Trophoblast cell (in vitro differentiated cells and primary cell): ENCODE data around the gene TNNI3K.

ENCODE experiments used
- DNase-seq, 2 donors: peaks; one replicate each; pipeline ENCODE4 v3.0.0-alpha.2; 2016
- H2AFZ ChIP-seq: 2 replicates; pipeline ENCODE4 v1.6.1; 2013; ENCODE audit warnings: low read length, moderate library complexity, mild to moderate bottlenecking; ENCODE audit not compliant: insufficient read depth, poor library complexity
- H2AK5ac ChIP-seq: 2 replicates; pipeline ENCODE4 v1.6.1; 2013; ENCODE audit warnings: mild to moderate bottlenecking, low read length
- H2BK120ac ChIP-seq: 2 replicates; pipeline ENCODE4 v1.6.1; 2013; ENCODE audit warnings: low read length, mild to moderate bottlenecking, moderate library complexity; ENCODE audit not compliant: insufficient read depth, poor library complexity
- H2BK12ac ChIP-seq: 2 replicates; pipeline ENCODE4 v1.6.1; 2013; ENCODE audit warnings: mild to moderate bottlenecking, low read length, moderate library complexity
- H2BK5ac ChIP-seq: 2 replicates; pipeline ENCODE4 v1.6.1; 2013; ENCODE audit warnings: low read length, low read depth, moderate library complexity, mild to moderate bottlenecking; ENCODE audit not compliant: poor library complexity
- H3K14ac ChIP-seq: 2 replicates; pipeline ENCODE4 v1.6.1; 2013; ENCODE audit warnings: mild to moderate bottlenecking, low read length
- H3K18ac ChIP-seq: 2 replicates; pipeline ENCODE4 v1.6.1; 2013; ENCODE audit warnings: mild to moderate bottlenecking, low read length
- H3K23ac ChIP-seq: 2 replicates; pipeline ENCODE4 v1.6.1; 2013; ENCODE audit warnings: low read length
- H3K27ac ChIP-seq: 2 replicates; pipeline ENCODE4 v1.5.1; 2013; ENCODE audit warnings: low read depth, mild to moderate bottlenecking, inconsistent platforms, low read length, moderate library complexity
- H3K27me3 ChIP-seq: 2 replicates; pipeline ENCODE4 v1.6.1; 2013; ENCODE audit warnings: inconsistent platforms, mild to moderate bottlenecking, low read length, moderate library complexity; ENCODE audit not compliant: insufficient read depth
- H3K36me3 ChIP-seq, 2 experiments: 1 replicate in 1 of 2; 2 replicates in 1 of 2; pipeline ENCODE4 v1.6.1; 2013; ENCODE audit warnings: low read length in 2 of 2, mild to moderate bottlenecking in 2 of 2, moderate library complexity in 1 of 2; ENCODE audit not compliant: insufficient read depth in 2 of 2, control insufficient read depth in 1 of 2
- H3K4ac ChIP-seq: 2 replicates; pipeline ENCODE4 v1.6.1; 2013; ENCODE audit warnings: low read depth, mild to moderate bottlenecking, low read length, moderate library complexity
- H3K4me1 ChIP-seq, 2 experiments: 1 replicate in 1 of 2; 2 replicates in 1 of 2; pipeline ENCODE4 v1.6.1; 2013; ENCODE audit warnings: low read length in 2 of 2, mild to moderate bottlenecking in 2 of 2, moderate library complexity in 1 of 2; ENCODE audit not compliant: insufficient read depth in 2 of 2, control insufficient read depth in 1 of 2
- H3K4me2 ChIP-seq: 2 replicates; pipeline ENCODE4 v1.6.1; 2013; ENCODE audit warnings: inconsistent platforms, mild to moderate bottlenecking, low read length, moderate library complexity
- H3K4me3 ChIP-seq: 2 replicates; pipeline ENCODE4 v1.5.1; 2013; ENCODE audit warnings: mild to moderate bottlenecking, low read depth, low read length, inconsistent platforms
- H3K79me1 ChIP-seq: one replicate; pipeline ENCODE4 v1.6.1; 2013; ENCODE audit warnings: low read length
- H3K79me2 ChIP-seq: 2 replicates; pipeline ENCODE4 v1.6.1; 2013; ENCODE audit warnings: low read length, mild to moderate bottlenecking; ENCODE audit not compliant: control insufficient read depth, insufficient read depth, poor library complexity
- H3K9ac ChIP-seq: 2 replicates; pipeline ENCODE4 v1.6.1; 2013; ENCODE audit warnings: mild to moderate bottlenecking, low read length
- H3K9me3 ChIP-seq: 2 replicates; pipeline ENCODE4 v1.6.1; 2013; ENCODE audit warnings: low read depth, mild to moderate bottlenecking, control low read depth, inconsistent platforms, low read length; ENCODE audit not compliant: insufficient read depth
- H4K12ac ChIP-seq: 2 replicates; pipeline ENCODE4 v1.6.1; 2013; ENCODE audit warnings: low read depth, mild to moderate bottlenecking, low read length, moderate library complexity
- H4K8ac ChIP-seq: 2 replicates; pipeline ENCODE4 v1.6.1; 2013; ENCODE audit warnings: low read depth, mild to moderate bottlenecking, low read length, moderate library complexity
- H4K91ac ChIP-seq: one replicate; pipeline ENCODE4 v1.6.1; 2013; ENCODE audit warnings: low read depth, mild to moderate bottlenecking, low read length, moderate library complexity
- WGBS: extraction: QIAGEN DNeasy Blood & Tissue Kit; methylation state at CpG from one replicate; pipeline ENCODE4 v1.1.7; 2013; ENCODE audit warnings: missing lambda C conversion rate; ENCODE audit not compliant: insufficient read length, insufficient coverage; ENCODE audit errors: extremely low coverage; 5-methylcytosine and 5-hydroxymethylcytosine counted together

TNNI3K gene

GRCh38 chr1:74517599-74518051 lies 282.4 kb downstream of the TNNI3K start:
- WGBS, result no CpG with 5 or more reads among the region's 6 CpGs

GRCh38 chr1:74522148-74522547 lies 287.0 kb downstream of the TNNI3K start:
- Histone ChIP-seq H2BK5ac (no peak overlapping the region), H4K91ac (no peak overlapping the region), H4K12ac (no peak overlapping the region), H3K27ac (peak overlapping the region; percentile 23), H2BK120ac (no peak overlapping the region), H3K18ac (no peak overlapping the region), H3K79me1 (no peaks in the 10 kb centered on the region), H2AFZ (no peak overlapping the region), H3K4me3 (no peak overlapping the region), H2AK5ac (no peak overlapping the region), H3K23ac (no peak overlapping the region), H3K27me3 (no peaks in the 10 kb centered on the region), H3K4ac (no peak overlapping the region), H2BK12ac (no peak overlapping the region), H3K79me2 (no peaks in the 10 kb centered on the region), H3K4me1 (no peaks in the 10 kb centered on the region), H4K8ac (no peak overlapping the region), H3K9ac (no peak overlapping the region), H3K9me3 (no peaks in the 10 kb centered on the region), H3K14ac (no peak overlapping the region), H3K36me3 (no peaks in the 10 kb centered on the region), H3K4me2 (no peak overlapping the region)
- no CpG with 5 or more reads among the region's 4 CpGs for WGBS
- peak in 1 of 2 donors; percentile 8 for DNase-seq

More at GRCh38 chr1:74517599-74518051, 282.4 kb downstream of the TNNI3K start:
- Histone ChIP-seq H2AFZ (no peak overlapping the region), H3K4me2 (no peak overlapping the region), H3K23ac (no peak overlapping the region), H4K91ac (no peak overlapping the region), H3K27ac (no peak overlapping the region), H2AK5ac (no peak overlapping the region), H3K9ac (no peak overlapping the region), H3K79me1 (no peaks in the 10 kb centered on the region), H3K4me1 (no peaks in the 10 kb centered on the region), H2BK120ac (no peak overlapping the region), H3K79me2 (no peaks in the 10 kb centered on the region), H4K12ac (no peak overlapping the region), H3K4ac (no peak overlapping the region), H2BK12ac (no peak overlapping the region), H4K8ac (no peak overlapping the region), H3K4me3 (no peak overlapping the region), H3K9me3 (no peaks in the 10 kb centered on the region), H3K27me3 (no peaks in the 10 kb centered on the region), H2BK5ac (no peak overlapping the region), H3K18ac (no peak overlapping the region), H3K14ac (no peak overlapping the region), H3K36me3 (no peaks in the 10 kb centered on the region)
- no peak for DNase-seq

- H2AFZ ChIP-seq, result no peak overlapping the region
- no peak overlapping the region for H3K4me2 ChIP-seq
- H3K79me2 ChIP-seq, result no peaks in the 10 kb centered on the region
- no peak overlapping the region for H3K14ac ChIP-seq
- H3K9ac ChIP-seq, result no peak overlapping the region
- H2BK120ac ChIP-seq, result no peak overlapping the region
- no peaks in the 10 kb centered on the region for H3K4me1 ChIP-seq
- no peaks in the 10 kb centered on the region for H3K9me3 ChIP-seq
- H3K4ac ChIP-seq, result no peak overlapping the region
- no peak overlapping the region for H3K23ac ChIP-seq
- H3K27ac ChIP-seq, result no peak overlapping the region
- no peaks in the 10 kb centered on the region for H3K79me1 ChIP-seq
- no peak overlapping the region for H4K91ac ChIP-seq
- no peak overlapping the region for H2BK5ac ChIP-seq
- no peaks in the 10 kb centered on the region for H3K27me3 ChIP-seq
- no peak overlapping the region for H2BK12ac ChIP-seq
- H2AK5ac ChIP-seq, result no peak overlapping the region
- H3K4me3 ChIP-seq, result no peak overlapping the region
- no peak overlapping the region for H3K18ac ChIP-seq
- no peaks in the 10 kb centered on the region for H3K36me3 ChIP-seq
- no peak for DNase-seq
- no CpG with 5 or more reads among the region's 2 CpGs for WGBS
- H4K12ac ChIP-seq, result no peak overlapping the region
- no peak overlapping the region for H4K8ac ChIP-seq
These were observed 288.8 kb downstream of the TNNI3K start for GRCh38 chr1:74523873-74524480.

GRCh38 chr1:74526708-74527107 lies 291.5 kb downstream of the TNNI3K start:
- H2BK12ac ChIP-seq, result no peak overlapping the region
- WGBS, result no CpG with 5 or more reads among the region's 2 CpGs
- H3K4me2 ChIP-seq, result no peak overlapping the region

More at GRCh38 chr1:74526708-74527107, 291.5 kb downstream of the TNNI3K start:
- Histone ChIP-seq H4K91ac (no peak overlapping the region), H2AK5ac (no peak overlapping the region), H3K23ac (no peak overlapping the region), H3K9me3 (no peaks in the 10 kb centered on the region), H3K14ac (no peak overlapping the region), H2BK120ac (no peak overlapping the region), H3K4me1 (no peaks in the 10 kb centered on the region), H3K79me1 (no peaks in the 10 kb centered on the region), H3K4ac (no peak overlapping the region), H3K18ac (no peak overlapping the region), H2BK5ac (no peak overlapping the region), H3K27ac (no peak overlapping the region), H2AFZ (no peak overlapping the region), H4K8ac (no peak overlapping the region), H3K27me3 (no peaks in the 10 kb centered on the region), H3K4me3 (no peak overlapping the region), H3K79me2 (no peaks in the 10 kb centered on the region), H4K12ac (no peak overlapping the region), H3K9ac (no peak overlapping the region), H3K36me3 (no peaks in the 10 kb centered on the region)
- no peak for DNase-seq
